CD4-positive, CD25-positive, alpha-beta regulatory T cell (primary cell): ENCODE results near the gene TSPEAR. TPM values are rescaled to one million over a fixed set of nuclear protein-coding genes. Genes with fewer than 3 reads are reported as not detected.

Experiments
- ATAC-seq, 2 donors: fragments of 150-1000 bp; cut with Tn5 transposase; one replicate each; pipeline ENCODE4 v1.10.0; 2021; ENCODE audit warnings: low read depth in 2 of 2, moderate number of reproducible peaks in 2 of 2, moderate library complexity in 1 of 2
- DNase-seq, 3 donors: peaks; one replicate each; pipeline versions ENCODE4 v3.0.0 to v3.0.0-alpha.2; 2012 to 2022; ENCODE audit warnings: mixed read lengths in 1 of 3
- H3K27ac ChIP-seq: one replicate; pipeline ENCODE4 v1.7.0; 2013; ENCODE audit warnings: mild to moderate bottlenecking, low read length; ENCODE audit not compliant: insufficient read depth, poor library complexity, severe bottlenecking
- H3K27me3 ChIP-seq: one replicate; pipeline ENCODE4 v1.7.0; 2013; ENCODE audit warnings: low read length; ENCODE audit not compliant: control insufficient read depth, insufficient read depth
- H3K36me3 ChIP-seq: one replicate; pipeline ENCODE4 v1.7.0; 2013; ENCODE audit warnings: mild to moderate bottlenecking, low read length, moderate library complexity; ENCODE audit not compliant: control insufficient read depth, insufficient read depth
- H3K4me1 ChIP-seq: 2 replicates; pipeline ENCODE4 v1.7.0; 2013; ENCODE audit warnings: mild to moderate bottlenecking, low read length; ENCODE audit not compliant: insufficient read depth, control insufficient read depth, poor library complexity, severe bottlenecking
- H3K4me3 ChIP-seq: one replicate; pipeline ENCODE4 v1.7.0; 2013; ENCODE audit warnings: low read depth, mild to moderate bottlenecking, low read length, moderate library complexity
- H3K9me3 ChIP-seq, 2 experiments: 1 replicate in 1 of 2; 2 replicates in 1 of 2; pipeline ENCODE4 v1.7.0; 2013; ENCODE audit warnings: low read length in 2 of 2, mild to moderate bottlenecking in 1 of 2, moderate library complexity in 1 of 2; ENCODE audit not compliant: control insufficient read depth in 2 of 2
- H3K27ac Mint-ChIP-seq, 3 donors: one replicate each; pipeline ENCODE4 v1.8.0; 2020 to 2022; ENCODE audit warnings: mild to moderate bottlenecking in 3 of 3, mixed read lengths in 3 of 3, moderate library complexity in 2 of 3
- H3K27me3 Mint-ChIP-seq: one replicate; pipeline ENCODE4 v1.8.0; 2022; ENCODE audit warnings: mild to moderate bottlenecking, mixed read lengths
- H3K36me3 Mint-ChIP-seq: one replicate; pipeline ENCODE4 v1.8.0; 2020; ENCODE audit warnings: mixed read lengths
- H3K4me1 Mint-ChIP-seq, 4 donors: one replicate each; pipeline ENCODE4 v1.8.0; 2020 to 2022; ENCODE audit warnings: mixed read lengths in 4 of 4, mild to moderate bottlenecking in 1 of 4
- H3K4me3 Mint-ChIP-seq, 4 donors: one replicate each; pipeline ENCODE4 v1.8.0; 2020 to 2022; ENCODE audit warnings: mild to moderate bottlenecking in 4 of 4, mixed read lengths in 4 of 4, moderate library complexity in 3 of 4
- H3K9me3 Mint-ChIP-seq, 7 donors: one replicate each; pipeline ENCODE4 v1.8.0; 2020 to 2022; ENCODE audit warnings: mixed read lengths in 7 of 7, mild to moderate bottlenecking in 3 of 7, moderate library complexity in 2 of 7
- polyA plus RNA-seq, 4 donors: library from polyadenylated mRNA; unstranded; fragments of 300-500 nt; fragmentation: Illumina TruSeq; gene quantifications; one replicate each; pipeline ENCODE4 v1.2.3, GENCODE V29; 2021
- total RNA-seq: library from RNA; stranded (reverse); gene quantifications from one replicate; pipeline ENCODE4 v1.2.3, GENCODE V29; 2022

The TSPEAR gene
- total and polyA plus RNA-seq, 5 donors from 2014 or later: 0.05 TPM; not detected in 4

- Histone ChIP-seq H3K4me1 (peaks cover 15% of the 10 kb centered on the region), H3K4me3 (no peak overlapping the region), H3K9me3 (peaks cover 6 to 7% of the 10 kb centered on the region in 2 experiments), H3K27me3 (no peaks in the 10 kb centered on the region), H3K36me3 (no peaks in the 10 kb centered on the region), H3K27ac (no peak overlapping the region)
- H3K27me3 Mint-ChIP-seq: peaks cover 7% of the 10 kb centered on the region
- H3K9me3 Mint-ChIP-seq: peaks cover 0 to 31% (median 13%) of the 10 kb centered on the region in 7 donors
- H3K27ac Mint-ChIP-seq: peak overlapping the region in 2 of 3 donors; percentile 56 to 94
- H3K4me1 Mint-ChIP-seq: peaks cover 11 to 33% (median 18%) of the 10 kb centered on the region in 4 donors
- DNase-seq (no peak), ATAC-seq (no peak)
- no peak overlapping the region for H3K4me3 Mint-ChIP-seq
- H3K36me3 Mint-ChIP-seq: peaks cover 22% of the 10 kb centered on the region
These were observed 161.7 kb downstream of the TSPEAR start for GRCh38 chr21:44549525-44550211.

GRCh38 chr21:44548922-44549321, 162.4 kb downstream of the TSPEAR start:
- H3K27me3 Mint-ChIP-seq: peaks cover 7% of the 10 kb centered on the region
- Histone ChIP-seq H3K9me3 (peaks cover 6 to 7% of the 10 kb centered on the region in 2 experiments), H3K4me3 (no peak overlapping the region), H3K4me1 (peaks cover 15% of the 10 kb centered on the region), H3K27me3 (no peaks in the 10 kb centered on the region), H3K36me3 (no peaks in the 10 kb centered on the region), H3K27ac (no peak overlapping the region)
- peak overlapping the region in 1 of 4 donors; percentile 23 for H3K4me3 Mint-ChIP-seq
- peak overlapping the region in 2 of 3 donors; percentile 84 to 94 for H3K27ac Mint-ChIP-seq
- ATAC-seq: no peak
- H3K9me3 Mint-ChIP-seq: peaks cover 0 to 30% (median 13%) of the 10 kb centered on the region in 7 donors
- DNase-seq: no peak
- peaks cover 22% of the 10 kb centered on the region for H3K36me3 Mint-ChIP-seq
- peaks cover 11 to 33% (median 18%) of the 10 kb centered on the region in 4 donors for H3K4me1 Mint-ChIP-seq

- Mint-ChIP-seq H3K27ac (peak overlapping the region in 2 of 3 donors; percentile 70 to 94), H3K4me1 (peaks cover 11 to 33% (median 18%) of the 10 kb centered on the region in 4 donors), H3K27me3 (peaks cover 7% of the 10 kb centered on the region), H3K36me3 (peaks cover 22% of the 10 kb centered on the region), H3K4me3 (peak overlapping the region in 2 of 4 donors; percentile 21 to 76), H3K9me3 (peaks cover 0 to 29% (median 13%) of the 10 kb centered on the region in 7 donors)
- DNase-seq (no peak), ATAC-seq (no peak)
- no peaks in the 10 kb centered on the region for H3K36me3 ChIP-seq
- H3K27me3 ChIP-seq: no peaks in the 10 kb centered on the region
- H3K27ac ChIP-seq: no peak overlapping the region
- peaks cover 6 to 9% of the 10 kb centered on the region in 2 experiments for H3K9me3 ChIP-seq
- peaks cover 15% of the 10 kb centered on the region for H3K4me1 ChIP-seq
- no peak overlapping the region for H3K4me3 ChIP-seq
These were observed 163.0 kb downstream of the TSPEAR start for GRCh38 chr21:44548381-44548780.

GRCh38 chr21:44547656-44548331, 163.6 kb downstream of the TSPEAR start:
- peaks cover 22% of the 10 kb centered on the region for H3K36me3 Mint-ChIP-seq
- peak overlapping the region; percentile 28 for H3K27ac ChIP-seq
- H3K4me3 Mint-ChIP-seq: peak overlapping the region; percentile 29 to 89 (median 75)

GRCh38 chr21:44544566-44544965, 166.8 kb downstream of the TSPEAR start:
- Histone ChIP-seq H3K9me3 (peaks cover 6 to 23% of the 10 kb centered on the region in 2 experiments), H3K36me3 (no peaks in the 10 kb centered on the region), H3K27me3 (no peaks in the 10 kb centered on the region), H3K27ac (no peak overlapping the region), H3K4me1 (peaks cover 15% of the 10 kb centered on the region), H3K4me3 (no peak overlapping the region)
- H3K4me3 Mint-ChIP-seq: no peak overlapping the region
- H3K27ac Mint-ChIP-seq: no peak overlapping the region
- H3K36me3 Mint-ChIP-seq: peaks cover 18% of the 10 kb centered on the region
- peaks cover 11 to 31% (median 18%) of the 10 kb centered on the region in 4 donors for H3K4me1 Mint-ChIP-seq
- ATAC-seq: no peak
- peaks cover 0 to 27% (median 12%) of the 10 kb centered on the region in 7 donors for H3K9me3 Mint-ChIP-seq
- DNase-seq: no peak
- H3K27me3 Mint-ChIP-seq: peaks cover 7% of the 10 kb centered on the region

More at GRCh38 chr21:44547656-44548331, 163.6 kb downstream of the TSPEAR start:
- Mint-ChIP-seq H3K27me3 (peaks cover 7% of the 10 kb centered on the region), H3K4me1 (peaks cover 11 to 33% (median 18%) of the 10 kb centered on the region in 4 donors), H3K27ac (peak overlapping the region; percentile 94 to 97 (median 94)), H3K9me3 (peaks cover 0 to 29% (median 13%) of the 10 kb centered on the region in 7 donors)
- Histone ChIP-seq H3K9me3 (peaks cover 6 to 13% of the 10 kb centered on the region in 2 experiments), H3K27me3 (no peaks in the 10 kb centered on the region), H3K4me3 (peak overlapping the region; percentile 49), H3K36me3 (no peaks in the 10 kb centered on the region), H3K4me1 (peaks cover 15% of the 10 kb centered on the region)
- peak; percentile 62 to 83 for ATAC-seq
- peak in 2 of 3 donors; percentile 47 to 73 for DNase-seq

- H3K36me3 Mint-ChIP-seq: peaks cover 10% of the 10 kb centered on the region
- H3K9me3 ChIP-seq: peaks cover 6 to 23% of the 10 kb centered on the region in 2 experiments
These were observed 168.7 kb downstream of the TSPEAR start for GRCh38 chr21:44542716-44543115.

GRCh38 chr21:44540741-44541288, 170.6 kb downstream of the TSPEAR start:
- peaks cover 0 to 18% of the 10 kb centered on the region in 2 experiments for H3K9me3 ChIP-seq
- H3K36me3 ChIP-seq: no peaks in the 10 kb centered on the region
- Mint-ChIP-seq H3K4me3 (peak overlapping the region in 1 of 4 donors; percentile 10), H3K27ac (no peak overlapping the region), H3K4me1 (peaks cover 0 to 3% (median 0%) of the 10 kb centered on the region in 4 donors), H3K9me3 (peaks cover 0 to 10% (median 5%) of the 10 kb centered on the region in 7 donors), H3K27me3 (no peaks in the 10 kb centered on the region), H3K36me3 (peaks cover 3% of the 10 kb centered on the region)
- H3K4me3 ChIP-seq: no peak overlapping the region
- DNase-seq (no peak), ATAC-seq (no peak)
- no peak overlapping the region for H3K27ac ChIP-seq
- no peaks in the 10 kb centered on the region for H3K4me1 ChIP-seq
- no peaks in the 10 kb centered on the region for H3K27me3 ChIP-seq

More at GRCh38 chr21:44542716-44543115, 168.7 kb downstream of the TSPEAR start:
- no peak overlapping the region for H3K27ac ChIP-seq
- no peak overlapping the region for H3K4me3 ChIP-seq
- no peak overlapping the region for H3K27ac Mint-ChIP-seq
- H3K4me1 ChIP-seq: peaks cover 8% of the 10 kb centered on the region
- DNase-seq: no peak
- peaks cover 9 to 13% (median 10%) of the 10 kb centered on the region in 4 donors for H3K4me1 Mint-ChIP-seq
- H3K9me3 Mint-ChIP-seq: peaks cover 0 to 25% (median 12%) of the 10 kb centered on the region in 7 donors
- no peaks in the 10 kb centered on the region for H3K27me3 ChIP-seq
- peaks cover 5% of the 10 kb centered on the region for H3K27me3 Mint-ChIP-seq
- ATAC-seq: no peak
- H3K36me3 ChIP-seq: no peaks in the 10 kb centered on the region
- H3K4me3 Mint-ChIP-seq: no peak overlapping the region
